Ovary (tissue), 9 donors: Measurements from ENCODE around the gene LMNB1. TPM values are rescaled to one million over a fixed set of nuclear protein-coding genes. Genes with fewer than 3 reads are reported as not detected.
A peak's percentile ranks its signal among the peaks of the same experiment; 100 is the strongest.

Experiments used
- DNase-seq, 5 donors: peaks; one replicate each; pipeline ENCODE4 v3.0.0-alpha.2; 2019 to 2020
- H3K27ac ChIP-seq, 2 donors: fragments of 200-600 bp; one replicate each; pipeline versions ENCODE4 v1.5.1 to v1.8.0; 2019 to 2022
- H3K27me3 ChIP-seq: fragments of 200-600 bp; one replicate; pipeline ENCODE4 v1.8.0; 2022
- H3K36me3 ChIP-seq: fragments of 200-600 bp; sonication (generic); one replicate; pipeline ENCODE4 v1.5.1; 2019
- H3K4me1 ChIP-seq: one replicate; pipeline ENCODE4 v1.8.1; 2013; ENCODE audit warnings: mild to moderate bottlenecking, moderate library complexity; ENCODE audit not compliant: insufficient read depth
- H3K4me3 ChIP-seq: fragments of 200-600 bp; sonication (generic); one replicate; pipeline ENCODE4 v1.5.1; 2017
- H3K9me3 ChIP-seq, 2 donors: fragments of 200-600 bp in 1 of 2; sonication (generic) in 1 of 2; one replicate each; pipeline versions ENCODE4 v1.5.1 to v1.8.1; 2013 to 2019; ENCODE audit warnings: mild to moderate bottlenecking in 1 of 2, moderate library complexity in 1 of 2
- EP300 ChIP-seq: sonication (generic); formaldehyde crosslinking; IDR thresholded peaks from one replicate; pipeline ENCODE4 v1.6.1; 2017; ENCODE audit warnings: antibody characterized with exemption
- POLR2A ChIP-seq: fragments of 450-650 bp; IDR thresholded peaks from one replicate; pipeline ENCODE4 v1.6.1; 2017; ENCODE audit warnings: antibody characterized with exemption, mild to moderate bottlenecking, moderate library complexity
- whole genome bisulfite sequencing, 3 donors: extraction: QIAGEN DNeasy Blood & Tissue Kit in 1 of 3; methylation state at CpG; one replicate each; pipeline versions ENCODE4 v1.1.5 to v1.1.7; 2013 to 2017; 5-methylcytosine and 5-hydroxymethylcytosine counted together
- intact Hi-C, 4 donors: fragments of 100-400 bp; cut with DNase I; formaldehyde crosslinking; loops; one replicate each; pipeline versions ENCODE4 v1.11.0 to v1.15.1; 2022 to 2023
- polyA plus RNA-seq, 2 donors: library from polyadenylated mRNA; stranded (reverse); fragments of 200-250 nt in 1 of 2; fragments of 350-450 nt in 1 of 2; fragmentation: Illumina TruSeq in 1 of 2; extraction: RNeasy Lipid Tissue Mini Kit (QIAGEN cat#74804) in 1 of 2; gene quantifications; one replicate each; pipeline ENCODE4 v1.2.3, GENCODE V29; 2013 to 2014
- total RNA-seq, 7 donors: library from RNA; depleted of rRNA in 2 of 7; stranded (reverse); fragments of >200 nt in 2 of 7; fragmentation: NEBNext Ultra II Directional in 3 of 7; extraction: Animal tissue kit (Norgen Biotek cat#: 25700) in 3 of 7; gene quantifications; one replicate each; pipeline versions ENCODE4 v1.1.0 to v1.2.4, GENCODE V29; 2016 to 2023
- TF ChIP-seq, protein P1 (sequence below), 3 donors: fragments of 450-650 bp in 2 of 3; fragments of 200-600 bp in 1 of 3; IDR thresholded peaks; one replicate each; pipeline versions ENCODE4 v1.5.1 to v1.8.0; 2016 to 2022; ENCODE audit warnings: antibody characterized with exemption in 3 of 3, mild to moderate bottlenecking in 1 of 3
- donor health status: DM: no; HTN: no; CAD: no; lungs with moderate emphysema.
- donor health status: DM: no; HTN: no; CAD: no.
- donor health status: Bipolar disorder and iron deficiency.
- donor health status: DM: yes; HTN: yes; CAD: no.
- donor health status: DM: no; HTN: no; CAD: no.
- donor health status: DM: yes; HTN: yes; CAD: no.

The LMNB1 gene
- total and polyA plus RNA-seq, 9 donors: 3.0 to 10.0 (median 8.3) TPM

DNA sequence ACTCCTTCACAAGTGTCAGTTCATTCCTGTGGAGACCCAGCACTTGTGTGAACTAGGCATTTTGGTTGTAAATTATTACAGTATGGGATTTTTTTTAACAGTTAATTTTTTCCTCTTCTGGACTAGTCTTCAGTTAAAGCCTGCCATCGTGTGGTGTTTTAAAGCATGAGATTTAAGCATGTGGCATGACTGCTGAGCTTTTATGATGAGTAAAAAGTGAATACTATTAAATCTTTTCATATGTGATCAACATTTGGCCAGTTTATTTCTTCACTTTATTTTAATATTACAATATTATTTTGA lies 25.0 kb downstream of the LMNB1 start:
- intact Hi-C loops: loop anchor here in 2 of 4 donors (10.0 kb wide), 1 partner anchor 127 kb away; no protein-coding TSS in a partner anchor
- H3K4me1 ChIP-seq: no peaks in the 10 kb centered on the region
- no peak for TF ChIP-seq EP300
- TF ChIP-seq, protein P1, sequence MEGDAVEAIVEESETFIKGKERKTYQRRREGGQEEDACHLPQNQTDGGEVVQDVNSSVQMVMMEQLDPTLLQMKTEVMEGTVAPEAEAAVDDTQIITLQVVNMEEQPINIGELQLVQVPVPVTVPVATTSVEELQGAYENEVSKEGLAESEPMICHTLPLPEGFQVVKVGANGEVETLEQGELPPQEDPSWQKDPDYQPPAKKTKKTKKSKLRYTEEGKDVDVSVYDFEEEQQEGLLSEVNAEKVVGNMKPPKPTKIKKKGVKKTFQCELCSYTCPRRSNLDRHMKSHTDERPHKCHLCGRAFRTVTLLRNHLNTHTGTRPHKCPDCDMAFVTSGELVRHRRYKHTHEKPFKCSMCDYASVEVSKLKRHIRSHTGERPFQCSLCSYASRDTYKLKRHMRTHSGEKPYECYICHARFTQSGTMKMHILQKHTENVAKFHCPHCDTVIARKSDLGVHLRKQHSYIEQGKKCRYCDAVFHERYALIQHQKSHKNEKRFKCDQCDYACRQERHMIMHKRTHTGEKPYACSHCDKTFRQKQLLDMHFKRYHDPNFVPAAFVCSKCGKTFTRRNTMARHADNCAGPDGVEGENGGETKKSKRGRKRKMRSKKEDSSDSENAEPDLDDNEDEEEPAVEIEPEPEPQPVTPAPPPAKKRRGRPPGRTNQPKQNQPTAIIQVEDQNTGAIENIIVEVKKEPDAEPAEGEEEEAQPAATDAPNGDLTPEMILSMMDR (IDR thresholded peaks at IDR 0.05): peak in 1 of 3 donors; percentile 29
- TF ChIP-seq POLR2A: no peak
- no peak overlapping the region for H3K4me3 ChIP-seq
- no peaks in the 10 kb centered on the region for H3K36me3 ChIP-seq
- 2 to 4% (median 3%) methylated on average over 1 of the region's 1 CpG for WGBS, 3 donors
- no peak for DNase-seq
- no peaks in the 10 kb centered on the region for H3K9me3 ChIP-seq
- no peaks in the 10 kb centered on the region for H3K27me3 ChIP-seq
- no peak overlapping the region for H3K27ac ChIP-seq

DNA sequence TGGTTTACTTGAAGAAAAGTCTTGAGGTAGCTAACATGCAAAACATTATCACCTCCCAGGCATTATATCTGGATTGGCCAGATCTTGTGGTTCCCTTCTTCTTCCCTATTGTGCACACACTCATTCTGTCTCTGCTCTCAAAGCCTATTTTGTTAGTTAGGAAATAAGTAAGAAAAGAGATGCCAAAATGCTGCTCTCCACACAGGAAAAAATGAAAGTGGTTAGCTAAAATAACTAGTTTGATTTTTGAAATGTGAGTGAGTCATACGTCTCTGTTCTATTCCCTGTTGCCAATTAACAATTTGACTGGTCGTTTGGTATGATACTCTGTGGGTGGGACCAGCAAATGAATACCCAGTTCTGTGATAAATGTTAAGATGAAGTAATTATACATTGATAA lies 28.1 kb downstream of the LMNB1 start:
- TF ChIP-seq, protein P1 (IDR thresholded peaks at IDR 0.05): no peak
- TF ChIP-seq POLR2A: no peak
- no peak for TF ChIP-seq EP300
- whole genome bisulfite sequencing, 3 donors: 30 to 45% (median 40%) methylated on average over 2 of the region's 2 CpGs
- H3K27ac ChIP-seq: no peak overlapping the region

DNA sequence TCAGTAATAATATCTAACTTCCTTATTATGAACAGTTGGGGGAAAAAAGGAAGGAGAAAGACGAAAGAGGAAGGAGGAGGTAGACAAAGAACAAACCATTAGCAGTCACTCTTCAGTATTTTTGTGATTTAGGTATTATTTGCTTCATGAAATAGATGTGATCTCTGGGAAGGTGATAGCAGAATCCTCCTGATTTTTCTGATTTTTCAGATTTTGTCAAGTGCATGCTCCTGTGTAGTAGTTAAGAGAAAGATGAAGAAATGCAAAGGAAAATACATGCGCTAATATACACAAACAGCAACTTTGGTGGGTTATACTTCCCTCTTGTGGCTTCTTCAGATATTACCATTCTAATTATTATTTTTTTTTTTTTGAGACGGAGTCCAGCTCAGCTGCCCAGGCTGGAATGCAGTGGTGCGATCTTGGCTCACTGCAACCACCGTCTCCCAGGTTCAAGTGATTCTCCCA lies 31.6 kb downstream of the LMNB1 start:
- Histone ChIP-seq H3K36me3 (no peaks in the 10 kb centered on the region), H3K4me1 (no peaks in the 10 kb centered on the region), H3K27ac (no peak overlapping the region), H3K4me3 (no peak overlapping the region), H3K27me3 (no peaks in the 10 kb centered on the region), H3K9me3 (no peaks in the 10 kb centered on the region)
- intact Hi-C loops: loop anchor here in 2 of 4 donors (10.0 kb wide), 1 partner anchor 134 kb away; no protein-coding TSS in a partner anchor
- 44 to 55% (median 47%) methylated on average over 5 of the region's 5 CpGs for WGBS, 3 donors
- DNase-seq: no peak
- TF ChIP-seq, protein P1 (IDR thresholded peaks at IDR 0.05): no peak
- TF ChIP-seq POLR2A (no peak), EP300 (no peak)

More for the DNA sequence above, 28.1 kb downstream of the LMNB1 start:
- Histone ChIP-seq H3K27me3 (no peaks in the 10 kb centered on the region), H3K36me3 (no peaks in the 10 kb centered on the region), H3K9me3 (no peaks in the 10 kb centered on the region), H3K4me1 (no peaks in the 10 kb centered on the region), H3K4me3 (no peak overlapping the region)
- intact Hi-C loops: loop anchor here in 2 of 4 donors (10.0 kb wide), 1 partner anchor 130 kb away; no protein-coding TSS in a partner anchor
- no peak for DNase-seq

DNA sequence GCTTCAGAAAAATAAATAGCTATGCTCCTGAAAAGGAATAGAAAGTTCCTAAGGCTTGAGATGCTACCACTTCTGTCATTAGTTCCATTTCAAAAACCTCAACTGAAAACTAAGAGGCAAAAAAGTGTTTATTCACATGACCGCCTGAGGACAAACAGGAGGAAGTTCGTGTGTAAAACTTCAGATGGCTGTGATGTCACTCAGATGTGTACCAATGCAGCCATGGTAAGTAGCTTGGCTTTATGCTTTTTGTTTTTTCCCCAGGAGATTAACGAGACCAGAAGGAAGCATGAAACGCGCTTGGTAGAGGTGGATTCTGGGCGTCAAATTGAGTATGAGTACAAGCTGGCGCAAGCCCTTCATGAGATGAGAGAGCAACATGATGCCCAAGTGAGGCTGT lies 33.0 kb downstream of the LMNB1 start:
- no peak overlapping the region for H3K4me3 ChIP-seq
- no peaks in the 10 kb centered on the region for H3K9me3 ChIP-seq
- H3K4me1 ChIP-seq: no peaks in the 10 kb centered on the region
- TF ChIP-seq POLR2A (no peak), EP300 (no peak)
- TF ChIP-seq, protein P1 (IDR thresholded peaks at IDR 0.05): no peak
- intact Hi-C loops: loop anchor here in 2 of 4 donors (10.0 kb wide), 1 partner anchor 135 kb away; no protein-coding TSS in a partner anchor
- no peak for DNase-seq
- WGBS, 3 donors: 94 to 95% (median 94%) methylated on average over 7 of the region's 7 CpGs
- no peaks in the 10 kb centered on the region for H3K27me3 ChIP-seq
- no peak overlapping the region for H3K27ac ChIP-seq
- no peaks in the 10 kb centered on the region for H3K36me3 ChIP-seq
